ENCODE measurements around the gene PTPN14. TPM values are rescaled to one million over a fixed set of nuclear protein-coding genes. Genes with fewer than 3 reads are reported as not detected.

Gene PTPN14
- total RNA-seq (2021; ENCODE audit: unreplicated experiment) (209 TPM), Bru-seq, nascent RNA (percentile 98 among the genes with signal in this experiment), BruChase-seq, experiment 1, labeled RNA remaining after a 2-hour chase (percentile 94 among the genes with signal in this experiment), BruChase-seq, experiment 2, labeled RNA remaining after a 6-hour chase (percentile 96 among the genes with signal in this experiment)
- 50.0 TPM for polyA plus RNA-seq (2012; ENCODE audit: insufficient read length)
- long read RNA-seq, full-length matches to known transcripts = 13 of 173 reads
- long read RNA-seq, partial matches to known transcripts = 69 of 173 reads
- long read RNA-seq, other reads (novel, unspliced or antisense) = 91 of 173 reads

- Histone ChIP-seq H3K4me3 (ENCODE audit: low read depth in 2 of 2, low read length in 2 of 2) (peak within 1 kb of the TSS; percentile 91 to 92), H3K36me3 (ENCODE audit: control insufficient read depth, insufficient read depth, low read length) (no peaks in the 10 kb centered on the region; the same call in 1 of the 2 replicates), H3K27ac (ENCODE audit: low read length) (peak within 1 kb of the TSS; percentile 99), H3K27me3 (ENCODE audit: control insufficient read depth, insufficient read depth, low read length) (no peaks in the 10 kb centered on the region), H3K4me1 (ENCODE audit: control insufficient read depth, insufficient read depth, low read length) (peaks cover 41% of the 10 kb centered on the region), H3K9me3 (ENCODE audit: control insufficient read depth, insufficient read depth, low read depth, low read length) (no peaks in the 10 kb centered on the region)
- ATAC-seq (peak; percentile 87), DNase-seq (ENCODE audit: low read depth, low spot score) (no peak)
- intact Hi-C loops (cut with micrococcal nuclease; ENCODE audit: unreplicated experiment) (no loop called here), in situ Hi-C loops (cut with HindIII; ENCODE audit: low pct_unique_long_range_greater_than_20kb, low sequenced_read_pairs) (no loop called here)
- ChIA-PET CTCF (interaction anchor here (1.0 to 1.3 kb wide), 2 partner anchors 31 to 33 kb away, joined by 3 to 6 read pairs; no protein-coding TSS in a partner anchor), POLR2A (interaction anchor here (0.5 to 1.9 kb wide), 9 partner anchors 16 to 145 kb away, joined by 3 to 10 read pairs (median 3); partner anchors contain the start of gene CENPF)
- BruUV-seq (replicated peaks) = no TSS peak
- TF ChIP-seq SIN3A (IDR thresholded peaks at IDR 0.05; ENCODE audit: borderline replicate concordance, insufficient read depth, low read depth, low read length) (peak; percentile 80; the same call in 1 of the 2 replicates), POLR2AphosphoS5 (IDR thresholded peaks at IDR 0.05; ENCODE audit: low read depth, low read length) (peak; percentile 82), TCF7L2 (IDR thresholded peaks at IDR 0.05; ENCODE audit: low read depth, low read length) (no peak; the same call in 1 of the 2 replicates)
- TF ChIP-seq, protein P1, sequence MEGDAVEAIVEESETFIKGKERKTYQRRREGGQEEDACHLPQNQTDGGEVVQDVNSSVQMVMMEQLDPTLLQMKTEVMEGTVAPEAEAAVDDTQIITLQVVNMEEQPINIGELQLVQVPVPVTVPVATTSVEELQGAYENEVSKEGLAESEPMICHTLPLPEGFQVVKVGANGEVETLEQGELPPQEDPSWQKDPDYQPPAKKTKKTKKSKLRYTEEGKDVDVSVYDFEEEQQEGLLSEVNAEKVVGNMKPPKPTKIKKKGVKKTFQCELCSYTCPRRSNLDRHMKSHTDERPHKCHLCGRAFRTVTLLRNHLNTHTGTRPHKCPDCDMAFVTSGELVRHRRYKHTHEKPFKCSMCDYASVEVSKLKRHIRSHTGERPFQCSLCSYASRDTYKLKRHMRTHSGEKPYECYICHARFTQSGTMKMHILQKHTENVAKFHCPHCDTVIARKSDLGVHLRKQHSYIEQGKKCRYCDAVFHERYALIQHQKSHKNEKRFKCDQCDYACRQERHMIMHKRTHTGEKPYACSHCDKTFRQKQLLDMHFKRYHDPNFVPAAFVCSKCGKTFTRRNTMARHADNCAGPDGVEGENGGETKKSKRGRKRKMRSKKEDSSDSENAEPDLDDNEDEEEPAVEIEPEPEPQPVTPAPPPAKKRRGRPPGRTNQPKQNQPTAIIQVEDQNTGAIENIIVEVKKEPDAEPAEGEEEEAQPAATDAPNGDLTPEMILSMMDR (IDR thresholded peaks at IDR 0.05) = peak; percentile 67
- TF ChIP-seq, protein P2, sequence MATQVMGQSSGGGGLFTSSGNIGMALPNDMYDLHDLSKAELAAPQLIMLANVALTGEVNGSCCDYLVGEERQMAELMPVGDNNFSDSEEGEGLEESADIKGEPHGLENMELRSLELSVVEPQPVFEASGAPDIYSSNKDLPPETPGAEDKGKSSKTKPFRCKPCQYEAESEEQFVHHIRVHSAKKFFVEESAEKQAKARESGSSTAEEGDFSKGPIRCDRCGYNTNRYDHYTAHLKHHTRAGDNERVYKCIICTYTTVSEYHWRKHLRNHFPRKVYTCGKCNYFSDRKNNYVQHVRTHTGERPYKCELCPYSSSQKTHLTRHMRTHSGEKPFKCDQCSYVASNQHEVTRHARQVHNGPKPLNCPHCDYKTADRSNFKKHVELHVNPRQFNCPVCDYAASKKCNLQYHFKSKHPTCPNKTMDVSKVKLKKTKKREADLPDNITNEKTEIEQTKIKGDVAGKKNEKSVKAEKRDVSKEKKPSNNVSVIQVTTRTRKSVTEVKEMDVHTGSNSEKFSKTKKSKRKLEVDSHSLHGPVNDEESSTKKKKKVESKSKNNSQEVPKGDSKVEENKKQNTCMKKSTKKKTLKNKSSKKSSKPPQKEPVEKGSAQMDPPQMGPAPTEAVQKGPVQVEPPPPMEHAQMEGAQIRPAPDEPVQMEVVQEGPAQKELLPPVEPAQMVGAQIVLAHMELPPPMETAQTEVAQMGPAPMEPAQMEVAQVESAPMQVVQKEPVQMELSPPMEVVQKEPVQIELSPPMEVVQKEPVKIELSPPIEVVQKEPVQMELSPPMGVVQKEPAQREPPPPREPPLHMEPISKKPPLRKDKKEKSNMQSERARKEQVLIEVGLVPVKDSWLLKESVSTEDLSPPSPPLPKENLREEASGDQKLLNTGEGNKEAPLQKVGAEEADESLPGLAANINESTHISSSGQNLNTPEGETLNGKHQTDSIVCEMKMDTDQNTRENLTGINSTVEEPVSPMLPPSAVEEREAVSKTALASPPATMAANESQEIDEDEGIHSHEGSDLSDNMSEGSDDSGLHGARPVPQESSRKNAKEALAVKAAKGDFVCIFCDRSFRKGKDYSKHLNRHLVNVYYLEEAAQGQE (IDR thresholded peaks at IDR 0.05; ENCODE audit: insufficient read depth in 1 of 2, low read depth in 2 of 2, low read length in 1 of 2) = no peak
These were observed at the start of gene PTPN14 for GRCh38 chr1:214551436-214552173. TSS of gene PTPN14 (minus strand) at chr1:214551602. CDS start at chr1:214464803, 86,799 bp downstream.

- in situ Hi-C loops (cut with HindIII; ENCODE audit: low pct_unique_long_range_greater_than_20kb, low sequenced_read_pairs) = no loop called here
- CTCF ChIA-PET = no interaction called here
These were observed 41.8 kb upstream of the PTPN14 start for GRCh38 chr1:214593158-214593557.

More at GRCh38 chr1:214593158-214593557, 41.8 kb upstream of the PTPN14 start:
- intact Hi-C loops (cut with micrococcal nuclease; ENCODE audit: unreplicated experiment) = no loop called here
- ATAC-seq (no peak), DNase-seq (ENCODE audit: low read depth, low spot score) (no peak)
- TF ChIP-seq TCF7L2 (IDR thresholded peaks at IDR 0.05; ENCODE audit: low read depth, low read length) = no peak
- TF ChIP-seq, protein P2 (IDR thresholded peaks at IDR 0.05; ENCODE audit: insufficient read depth in 1 of 2, low read depth in 2 of 2, low read length in 1 of 2) = no peak
- no peak for TF ChIP-seq POLR2AphosphoS5 (IDR thresholded peaks at IDR 0.05; ENCODE audit: low read depth, low read length)
- TF ChIP-seq SIN3A (IDR thresholded peaks at IDR 0.05; ENCODE audit: borderline replicate concordance, insufficient read depth, low read depth, low read length) = no peak
- TF ChIP-seq, protein P1 (IDR thresholded peaks at IDR 0.05) = no peak
- H3K36me3 ChIP-seq (ENCODE audit: control insufficient read depth, insufficient read depth, low read length) = no peaks in the 10 kb centered on the region
- H3K9me3 ChIP-seq (ENCODE audit: control insufficient read depth, insufficient read depth, low read depth, low read length) = no peaks in the 10 kb centered on the region
- no TSS peak for BruUV-seq (replicated peaks)
- H3K27me3 ChIP-seq (ENCODE audit: control insufficient read depth, insufficient read depth, low read length) = no peaks in the 10 kb centered on the region
- no peak overlapping the region for H3K27ac ChIP-seq (ENCODE audit: low read length)
- POLR2A ChIA-PET = interaction anchor here (0.6 to 2.0 kb wide), 2 partner anchors 10 to 357 kb away, joined by 3 to 7 read pairs; partner anchors contain the start of gene CENPF
- no peak overlapping the region for H3K4me3 ChIP-seq (ENCODE audit: low read depth in 2 of 2, low read length in 2 of 2)
- H3K4me1 ChIP-seq (ENCODE audit: control insufficient read depth, insufficient read depth, low read length) = no peaks in the 10 kb centered on the region

Data from Panc1 (cell line).